H1 (cell line): ENCODE measurements around the gene NCOA6.

Experiments
- BACH1 ChIP-seq: IDR thresholded peaks from 2 replicates; pipeline ENCODE4 v1.6.1; 2012; ENCODE audit warnings: low read length, improper control_type of control experiment
- CEBPB ChIP-seq: IDR thresholded peaks from 2 replicates; pipeline ENCODE4 v1.6.1; 2012; ENCODE audit warnings: low read depth, low read length
- GABPA ChIP-seq: IDR thresholded peaks from 2 replicates; pipeline ENCODE4 v1.6.1; 2011; ENCODE audit warnings: mild to moderate bottlenecking, low read length, moderate library complexity, borderline replicate concordance; ENCODE audit not compliant: insufficient read depth
- POU5F1 ChIP-seq: IDR thresholded peaks from 2 replicates; pipeline ENCODE4 v1.6.1; 2011; ENCODE audit warnings: low read depth, mild to moderate bottlenecking, low read length, moderate library complexity
- SP1 ChIP-seq: IDR thresholded peaks from 2 replicates; pipeline ENCODE4 v1.6.1; 2011; ENCODE audit warnings: low read depth, low read length
- ZNF274 ChIP-seq: IDR thresholded peaks from 2 replicates; pipeline ENCODE4 v1.7.0; 2012; ENCODE audit warnings: low read length, borderline replicate concordance; ENCODE audit errors: extremely low read depth
- TF ChIP-seq, protein P1 (sequence below), 3 experiments: IDR thresholded peaks; 1 replicate in 2 of 3; 2 replicates in 1 of 3; pipeline versions ENCODE4 v1.5.1 to v1.6.1; 2011; ENCODE audit warnings: low read length in 3 of 3, mild to moderate bottlenecking in 3 of 3, inconsistent platforms in 2 of 3, low read depth in 1 of 3, moderate library complexity in 1 of 3; ENCODE audit not compliant: insufficient read depth in 1 of 3; ENCODE audit errors: control extremely low read depth in 1 of 3
- TF ChIP-seq, protein P2 (sequence below): IDR thresholded peaks from 2 replicates; pipeline ENCODE4 v1.6.1; 2011; ENCODE audit warnings: low read depth, mild to moderate bottlenecking, low read length; ENCODE audit not compliant: insufficient read depth

DNA sequence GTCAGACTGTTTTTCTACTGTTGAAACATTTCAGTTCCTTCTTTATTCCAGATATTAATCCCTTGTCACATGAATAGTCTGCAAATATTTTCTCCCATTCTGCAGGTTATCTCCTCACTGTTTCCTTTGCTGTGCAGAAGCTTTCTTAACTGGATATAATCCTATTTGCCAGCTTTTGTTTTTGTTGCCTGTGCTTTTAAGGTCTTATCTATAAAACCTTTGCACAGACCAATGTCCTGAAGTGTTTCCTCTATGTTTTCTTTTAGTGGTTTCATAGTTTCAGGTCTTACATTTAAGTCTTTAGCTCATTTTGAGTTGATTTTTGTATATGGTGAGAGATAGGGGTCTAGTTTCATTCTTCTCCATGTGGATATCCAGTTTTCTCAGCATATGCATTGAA, 19.2 kb downstream of the NCOA6 start:
- TF ChIP-seq BACH1 = no peak
- TF ChIP-seq, protein P1, sequence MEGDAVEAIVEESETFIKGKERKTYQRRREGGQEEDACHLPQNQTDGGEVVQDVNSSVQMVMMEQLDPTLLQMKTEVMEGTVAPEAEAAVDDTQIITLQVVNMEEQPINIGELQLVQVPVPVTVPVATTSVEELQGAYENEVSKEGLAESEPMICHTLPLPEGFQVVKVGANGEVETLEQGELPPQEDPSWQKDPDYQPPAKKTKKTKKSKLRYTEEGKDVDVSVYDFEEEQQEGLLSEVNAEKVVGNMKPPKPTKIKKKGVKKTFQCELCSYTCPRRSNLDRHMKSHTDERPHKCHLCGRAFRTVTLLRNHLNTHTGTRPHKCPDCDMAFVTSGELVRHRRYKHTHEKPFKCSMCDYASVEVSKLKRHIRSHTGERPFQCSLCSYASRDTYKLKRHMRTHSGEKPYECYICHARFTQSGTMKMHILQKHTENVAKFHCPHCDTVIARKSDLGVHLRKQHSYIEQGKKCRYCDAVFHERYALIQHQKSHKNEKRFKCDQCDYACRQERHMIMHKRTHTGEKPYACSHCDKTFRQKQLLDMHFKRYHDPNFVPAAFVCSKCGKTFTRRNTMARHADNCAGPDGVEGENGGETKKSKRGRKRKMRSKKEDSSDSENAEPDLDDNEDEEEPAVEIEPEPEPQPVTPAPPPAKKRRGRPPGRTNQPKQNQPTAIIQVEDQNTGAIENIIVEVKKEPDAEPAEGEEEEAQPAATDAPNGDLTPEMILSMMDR (IDR thresholded peaks at IDR 0.05; ENCODE audit: control extremely low read depth in 1 of 3, insufficient read depth in 1 of 3, low read depth in 1 of 3, low read length in 3 of 3) = no peak
- no peak for TF ChIP-seq CEBPB
- TF ChIP-seq POU5F1 = no peak
- no peak for TF ChIP-seq GABPA
- TF ChIP-seq, protein P2, sequence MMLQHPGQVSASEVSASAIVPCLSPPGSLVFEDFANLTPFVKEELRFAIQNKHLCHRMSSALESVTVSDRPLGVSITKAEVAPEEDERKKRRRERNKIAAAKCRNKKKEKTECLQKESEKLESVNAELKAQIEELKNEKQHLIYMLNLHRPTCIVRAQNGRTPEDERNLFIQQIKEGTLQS = no peak
- TF ChIP-seq SP1 = no peak
- TF ChIP-seq ZNF274 = no peak
